Right cardiac atrium (tissue), 5 donors: Measurements from ENCODE around the gene LCE3C. TPM values are rescaled to one million over a fixed set of nuclear protein-coding genes. Genes with fewer than 3 reads are reported as not detected.
A peak's percentile ranks its signal among the peaks of the same experiment; 100 is the strongest.

Experiments used
- ATAC-seq, 2 donors: fragments of 200-7000 bp; cut with Tn5 transposase; one replicate each; pipeline versions ENCODE4 v1.8.0 to v1.9.1; 2020; ENCODE audit warnings: moderate library complexity in 2 of 2, mild to moderate bottlenecking in 1 of 2
- DNase-seq, 3 donors: peaks; one replicate each; pipeline ENCODE4 v3.0.0-alpha.2; 2020
- H3K27ac ChIP-seq: one replicate; pipeline ENCODE4 v1.5.1; 2013; ENCODE audit warnings: mild to moderate bottlenecking, low read length, control low read depth, moderate library complexity
- H3K27me3 ChIP-seq: one replicate; pipeline ENCODE4 v1.6.1; 2013; ENCODE audit not compliant: control insufficient read depth, insufficient read depth
- H3K4me1 ChIP-seq: one replicate; pipeline ENCODE4 v1.6.1; 2013; ENCODE audit warnings: low read length; ENCODE audit not compliant: control insufficient read depth, insufficient read depth
- H3K4me3 ChIP-seq: one replicate; pipeline ENCODE4 v1.5.1; 2013; ENCODE audit warnings: low read length, control low read depth
- H3K9me3 ChIP-seq: one replicate; pipeline ENCODE4 v1.6.1; 2013; ENCODE audit warnings: low read length; ENCODE audit not compliant: control insufficient read depth
- WGBS: extraction: QIAGEN DNeasy Blood & Tissue Kit; methylation state at CpG from one replicate; pipeline ENCODE4 v1.1.7; 2013; 5-methylcytosine and 5-hydroxymethylcytosine counted together
- intact Hi-C, 4 donors: fragments of 100-400 bp; cut with DNase I; formaldehyde crosslinking; loops; one replicate each; pipeline versions ENCODE4 v1.11.0 to v1.14.0; 2022 to 2023
- polyA plus RNA-seq: library from polyadenylated mRNA; stranded (reverse); fragments of 200-250 nt; gene quantifications from one replicate; pipeline ENCODE4 v1.2.3, GENCODE V29; 2013
- total RNA-seq, 4 donors: library from RNA; stranded (reverse); fragmentation: NEBNext Ultra II Directional; extraction: Animal tissue kit (Norgen Biotek cat#: 25700); gene quantifications; one replicate each; pipeline ENCODE4 v1.2.1, GENCODE V29; 2021
- donor health status: healthy with polysubstance abuse.
- donor health status: DM: no; HTN: yes; CAD: no.
- donor health status: DM: no; HTN: no; CAD: no.
- donor health status: DM: no; HTN: yes; CAD: no; lungs with severe emphysema.
- donor health status: DM: yes; HTN: yes; CAD: no.

The LCE3C gene
- total and polyA plus RNA-seq, 5 donors: not detected

DNA sequence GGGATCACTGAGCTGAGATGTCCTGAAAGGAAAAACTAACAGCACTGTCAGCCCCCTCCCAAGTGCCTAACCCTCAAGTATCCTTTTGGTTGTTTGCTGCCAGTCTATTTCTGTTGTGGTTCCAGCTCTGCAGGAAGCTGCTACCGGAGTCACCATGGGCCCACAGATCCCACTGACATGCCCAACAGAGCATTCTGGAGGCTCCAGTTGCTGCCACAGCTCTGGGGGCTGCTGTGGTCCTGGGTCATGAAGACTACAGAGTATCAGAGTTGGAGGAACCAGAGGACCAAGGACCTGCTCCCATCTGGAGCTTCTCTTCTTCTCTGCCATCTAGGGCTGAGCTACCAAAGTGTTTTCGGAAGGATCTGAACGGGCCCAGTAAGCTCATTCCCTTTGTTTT, 22.0 kb downstream of the LCE3C start:
- no peak for ATAC-seq
- intact Hi-C loops: loop anchor here in 1 of 4 donors (10.0 kb wide), 1 partner anchor 47 kb away; no protein-coding TSS in a partner anchor
- WGBS: 76% methylated on average over 3 of the region's 3 CpGs

DNA sequence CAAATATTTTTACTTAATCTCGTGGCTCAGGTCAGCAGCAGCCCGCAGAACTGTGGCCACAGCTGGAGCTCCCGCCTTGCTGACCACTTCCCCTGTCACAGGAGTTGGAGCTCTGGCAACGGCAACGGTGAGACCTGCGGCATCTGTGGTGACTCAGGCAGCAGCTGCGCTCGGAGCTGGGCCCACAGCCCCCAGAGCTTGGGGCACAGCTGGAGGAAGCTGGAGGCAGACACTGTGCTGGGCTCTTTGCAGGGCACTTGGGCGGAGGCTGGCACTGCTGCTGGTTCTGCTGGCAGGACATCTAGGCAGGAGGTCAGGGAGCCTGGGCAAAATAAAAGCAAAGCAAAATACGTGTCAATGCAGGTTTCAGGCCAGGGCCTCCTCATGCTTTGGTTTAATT, 22.8 kb downstream of the LCE3C start, which contains the start of gene LCE3A:
TSS of gene LCE3A (minus strand) at position 301 of the 400 bp plus-strand sequence. CDS start at position 301, 0 bp downstream.
- Histone ChIP-seq H3K27me3 (no peaks in the 10 kb centered on the region), H3K27ac (no peak within 1 kb of the TSS), H3K4me1 (no peaks in the 10 kb centered on the region), H3K4me3 (no peak within 1 kb of the TSS), H3K9me3 (no peaks in the 10 kb centered on the region)
- no peak for ATAC-seq
- intact Hi-C loops: loop anchor here in 1 of 4 donors (10.0 kb wide), 1 partner anchor 48 kb away; no protein-coding TSS in a partner anchor
- 53% methylated on average over 10 of the region's 10 CpGs for WGBS
- DNase-seq: peak in 2 of 3 donors; percentile 11 to 28

More for the DNA sequence above, 22.0 kb downstream of the LCE3C start:
- H3K27me3 ChIP-seq: no peaks in the 10 kb centered on the region
- no peaks in the 10 kb centered on the region for H3K4me1 ChIP-seq
- no peaks in the 10 kb centered on the region for H3K9me3 ChIP-seq
- H3K27ac ChIP-seq: no peak overlapping the region
- no peak for DNase-seq
- H3K4me3 ChIP-seq: no peak overlapping the region

DNA sequence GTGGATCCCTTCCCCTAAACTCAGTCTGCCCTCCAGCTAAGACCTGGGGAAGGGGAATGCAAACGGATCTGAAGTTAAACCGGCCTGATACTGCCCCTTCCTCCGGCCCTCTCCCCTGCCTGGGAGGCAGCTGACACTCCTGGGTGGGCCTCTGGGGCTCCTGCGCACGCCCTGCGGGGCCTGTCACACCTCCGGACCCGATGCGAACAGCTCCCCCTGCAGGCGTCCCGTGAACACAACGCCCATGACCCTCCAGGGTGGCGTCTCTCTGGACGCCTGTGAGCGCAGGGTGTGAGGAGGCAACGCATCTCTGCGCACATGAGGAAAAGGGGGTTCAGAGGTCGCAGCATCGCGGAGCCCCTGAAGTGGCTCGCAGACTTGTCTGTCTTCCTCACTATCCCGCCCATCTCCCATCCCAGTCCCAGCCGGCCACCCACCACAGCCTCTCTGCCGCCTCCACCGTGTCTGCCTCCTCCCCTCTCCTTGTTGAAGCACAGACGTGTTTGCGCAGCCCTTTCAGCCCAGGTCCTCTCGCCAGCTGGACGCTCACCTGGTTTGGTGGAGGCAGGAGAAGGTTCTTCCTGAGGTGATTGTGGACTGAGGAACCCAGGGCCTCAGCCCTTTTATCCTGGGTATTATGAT, 23.3 kb downstream of the LCE3C start:
- no peak overlapping the region for H3K4me3 ChIP-seq
- intact Hi-C loops: loop anchor here in 1 of 4 donors (10.0 kb wide), 1 partner anchor 49 kb away; no protein-coding TSS in a partner anchor
- H3K27ac ChIP-seq: no peak overlapping the region
- H3K4me1 ChIP-seq: no peaks in the 10 kb centered on the region
- DNase-seq (no peak), ATAC-seq (no peak)
- H3K27me3 ChIP-seq: no peaks in the 10 kb centered on the region
- H3K9me3 ChIP-seq: no peaks in the 10 kb centered on the region
- WGBS: 17% methylated on average over 29 of the region's 29 CpGs

DNA sequence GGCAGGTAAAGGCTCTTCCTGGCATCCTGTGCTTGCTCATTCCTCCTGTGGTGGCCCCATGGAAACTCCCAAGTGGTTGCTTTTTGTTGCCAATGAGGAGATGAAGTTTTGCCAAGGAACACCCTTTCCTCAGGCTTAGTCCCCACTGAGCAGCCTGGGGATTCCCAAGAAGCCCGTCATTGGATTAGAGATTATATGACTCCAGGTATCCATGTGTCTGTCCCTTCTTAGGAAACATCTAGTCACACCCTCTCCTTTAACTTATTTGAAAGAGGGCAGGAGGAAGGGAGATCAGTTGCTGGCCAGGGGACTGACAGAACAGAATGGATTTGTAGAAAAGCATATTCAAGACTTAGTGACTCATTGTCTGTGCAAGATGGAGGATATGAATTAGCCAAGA, 26.7 kb downstream of the LCE3C start:
- Histone ChIP-seq H3K27me3 (no peaks in the 10 kb centered on the region), H3K4me3 (no peak overlapping the region), H3K4me1 (no peaks in the 10 kb centered on the region), H3K27ac (no peak overlapping the region), H3K9me3 (no peaks in the 10 kb centered on the region)
- ATAC-seq (no peak), DNase-seq (no peak)
- intact Hi-C loops: loop anchor here in 1 of 4 donors (10.0 kb wide), 1 partner anchor 52 kb away; no protein-coding TSS in a partner anchor
- 79% methylated on average over 1 of the region's 1 CpG for WGBS

DNA sequence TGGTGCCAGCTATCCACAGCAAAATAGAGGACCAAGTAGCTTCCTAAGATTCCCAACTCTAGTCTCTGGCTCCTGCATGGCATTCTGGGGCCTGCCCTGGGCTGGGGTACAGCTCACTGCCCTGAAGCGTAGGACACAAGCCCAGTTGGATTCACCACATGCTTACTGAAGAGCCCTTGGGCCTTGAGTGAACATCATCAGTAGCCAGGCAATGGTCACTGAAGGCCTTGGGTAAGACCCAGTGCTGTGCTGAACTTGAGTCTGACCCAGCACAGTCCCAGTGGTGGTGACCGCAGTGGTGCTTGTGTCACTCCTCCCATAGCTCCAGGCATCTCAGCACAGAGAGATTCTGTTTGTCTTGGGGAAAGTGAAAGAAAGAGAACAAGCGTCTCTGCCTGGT, 30.6 kb downstream of the LCE3C start:
- Histone ChIP-seq H3K27me3 (no peaks in the 10 kb centered on the region), H3K9me3 (no peaks in the 10 kb centered on the region), H3K4me1 (no peaks in the 10 kb centered on the region), H3K4me3 (no peak overlapping the region), H3K27ac (no peak overlapping the region)
- DNase-seq: no peak
- intact Hi-C loops: no loop called here
- ATAC-seq: no peak
- WGBS: 85% methylated on average over 3 of the region's 3 CpGs

DNA sequence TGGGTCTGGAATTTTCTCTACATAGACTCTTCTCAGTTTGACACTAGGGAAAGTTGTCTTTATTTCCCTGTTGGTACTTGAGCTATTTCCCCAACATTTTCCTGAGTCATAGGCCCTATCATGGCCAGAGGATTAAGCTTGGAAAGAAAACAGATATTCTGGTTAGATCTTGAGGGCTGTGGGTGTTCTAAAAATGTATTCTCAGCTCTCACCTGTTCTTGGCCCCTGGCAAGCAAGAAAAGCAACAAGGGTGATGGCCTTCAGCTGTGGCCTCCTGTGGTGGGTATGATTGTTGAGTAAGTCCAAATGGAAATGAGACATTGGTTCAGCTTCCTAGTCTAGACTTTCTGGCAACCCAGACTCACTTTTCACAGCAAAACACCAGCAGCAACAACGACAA, 40.3 kb downstream of the LCE3C start:
- Histone ChIP-seq H3K27me3 (no peaks in the 10 kb centered on the region), H3K9me3 (no peaks in the 10 kb centered on the region), H3K4me3 (no peak overlapping the region), H3K4me1 (no peaks in the 10 kb centered on the region), H3K27ac (no peak overlapping the region)
- DNase-seq: no peak
- 65% methylated on average over 1 of the region's 1 CpG for WGBS
- no peak for ATAC-seq
- intact Hi-C loops: no loop called here

DNA sequence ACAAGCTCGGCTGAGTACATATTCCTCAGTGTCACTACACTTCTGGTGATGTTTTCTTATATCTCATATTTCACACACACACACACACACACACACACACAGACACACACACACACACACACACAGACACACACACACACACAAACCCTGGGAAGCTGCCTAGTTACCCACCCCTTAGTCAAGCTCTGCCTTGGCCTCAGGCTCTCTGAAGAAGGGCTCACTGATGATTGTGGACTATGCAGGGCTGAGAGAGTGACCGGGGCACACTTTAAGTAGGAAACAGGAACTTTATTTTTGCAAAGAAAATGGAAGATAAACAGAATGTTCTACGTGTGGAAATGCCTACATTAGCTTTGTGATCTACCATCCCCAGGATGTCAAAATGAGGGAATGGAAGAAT, 43.9 kb downstream of the LCE3C start:
- H3K27ac ChIP-seq: no peak overlapping the region
- H3K9me3 ChIP-seq: peaks cover 2% of the 10 kb centered on the region
- no peaks in the 10 kb centered on the region for H3K4me1 ChIP-seq
- no peak overlapping the region for H3K4me3 ChIP-seq
- intact Hi-C loops: no loop called here
- 45% methylated on average over 3 of the region's 3 CpGs for WGBS
- no peaks in the 10 kb centered on the region for H3K27me3 ChIP-seq
- ATAC-seq: no peak
- DNase-seq: no peak

DNA sequence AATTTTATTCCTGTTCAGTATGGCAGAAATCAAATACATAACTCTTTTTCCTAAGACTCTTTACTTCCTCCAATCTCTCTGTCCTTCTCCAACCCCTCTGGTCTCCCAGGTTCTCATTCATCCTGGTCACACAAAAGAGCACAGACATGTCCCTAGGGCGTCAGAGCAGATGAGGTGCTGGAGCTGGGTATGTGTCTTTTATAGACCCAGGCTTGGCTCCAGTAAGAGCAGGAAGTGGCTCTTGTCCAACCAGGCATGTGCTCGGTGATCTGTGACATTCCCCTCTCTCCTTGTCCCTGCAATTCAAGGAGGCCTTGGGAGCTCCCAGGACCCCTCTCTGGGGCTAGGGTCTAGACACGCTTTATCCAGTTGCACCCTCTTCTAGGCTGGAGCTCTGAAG, 45.1 kb downstream of the LCE3C start:
- no peaks in the 10 kb centered on the region for H3K4me1 ChIP-seq
- no peak overlapping the region for H3K4me3 ChIP-seq
- no peaks in the 10 kb centered on the region for H3K27me3 ChIP-seq
- H3K27ac ChIP-seq: no peak overlapping the region
- intact Hi-C loops: no loop called here
- peaks cover 2% of the 10 kb centered on the region for H3K9me3 ChIP-seq
- no peak for ATAC-seq
- no peak for DNase-seq
- 49% methylated on average over 3 of the region's 3 CpGs for WGBS

DNA sequence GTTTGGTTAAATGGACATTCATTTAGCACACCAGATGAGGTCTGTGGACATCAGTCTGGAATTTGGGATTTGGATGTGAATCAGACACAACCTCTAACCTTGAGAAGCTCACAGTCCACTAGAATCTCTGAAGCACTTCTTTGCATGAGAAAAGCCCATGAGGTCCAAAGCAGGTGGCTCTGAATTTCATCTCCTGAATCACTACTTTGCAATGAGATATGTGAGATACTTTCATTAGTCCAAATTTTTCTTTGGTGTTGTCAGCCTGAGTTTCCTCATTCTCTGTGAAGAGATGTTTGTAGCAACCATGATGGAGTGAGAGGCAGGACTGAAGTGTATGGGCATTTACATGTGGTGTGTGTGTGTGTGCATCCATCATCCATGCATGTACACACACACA, 46.6 kb downstream of the LCE3C start:
- no peak for ATAC-seq
- Histone ChIP-seq H3K4me3 (no peak overlapping the region), H3K4me1 (no peaks in the 10 kb centered on the region), H3K9me3 (peaks cover 2% of the 10 kb centered on the region), H3K27me3 (no peaks in the 10 kb centered on the region), H3K27ac (no peak overlapping the region)
- DNase-seq: no peak
- intact Hi-C loops: no loop called here

Other genes with a start within 250 kb of the LCE3C start
- gene FLG2, start 240.2 kb upstream of the LCE3C start, total RNA-seq: not detected
- not detected for gene FLG2, start 240.2 kb upstream of the LCE3C start, polyA plus RNA-seq
- gene CRNN, start 186.0 kb upstream of the LCE3C start, total RNA-seq: not detected
- gene CRNN, start 186.0 kb upstream of the LCE3C start, polyA plus RNA-seq: 0.14 TPM
- gene LCE5A, start 89.4 kb upstream of the LCE3C start, total RNA-seq: not detected
- gene LCE5A, start 89.4 kb upstream of the LCE3C start, polyA plus RNA-seq: not detected
- not detected for gene CRCT1, start 85.8 kb upstream of the LCE3C start, total RNA-seq
- gene CRCT1, start 85.8 kb upstream of the LCE3C start, polyA plus RNA-seq: not detected
- gene LCE3E, start 33.5 kb upstream of the LCE3C start, total RNA-seq: not detected
- gene LCE3E, start 33.5 kb upstream of the LCE3C start, polyA plus RNA-seq: not detected
- not detected for gene LCE3D, start 19.7 kb upstream of the LCE3C start, total RNA-seq
- not detected for gene LCE3D, start 19.7 kb upstream of the LCE3C start, polyA plus RNA-seq
- not detected for gene LCE3B, start 13.6 kb downstream of the LCE3C start, total RNA-seq
- not detected for gene LCE3B, start 13.6 kb downstream of the LCE3C start, polyA plus RNA-seq
- not detected for gene LCE3A, start 22.9 kb downstream of the LCE3C start, total RNA-seq
- gene LCE3A, start 22.9 kb downstream of the LCE3C start, polyA plus RNA-seq: not detected
- gene LCE2D, start 63.1 kb downstream of the LCE3C start, total RNA-seq: not detected
- not detected for gene LCE2D, start 63.1 kb downstream of the LCE3C start, polyA plus RNA-seq
- gene LCE2C, start 75.0 kb downstream of the LCE3C start, total RNA-seq: not detected
- not detected for gene LCE2C, start 75.0 kb downstream of the LCE3C start, polyA plus RNA-seq
- gene LCE2B, start 85.9 kb downstream of the LCE3C start, total RNA-seq: not detected
- not detected for gene LCE2B, start 85.9 kb downstream of the LCE3C start, polyA plus RNA-seq
- gene LCE2A, start 98.1 kb downstream of the LCE3C start, total RNA-seq: not detected
- not detected for gene LCE2A, start 98.1 kb downstream of the LCE3C start, polyA plus RNA-seq
- gene LCE4A, start 107.9 kb downstream of the LCE3C start, total RNA-seq: not detected
- not detected for gene LCE4A, start 107.9 kb downstream of the LCE3C start, polyA plus RNA-seq
- not detected for gene KPRP, start 157.8 kb downstream of the LCE3C start, total RNA-seq
- gene KPRP, start 157.8 kb downstream of the LCE3C start, polyA plus RNA-seq: not detected
- not detected for gene LCE1F, start 174.9 kb downstream of the LCE3C start, total RNA-seq
- gene LCE1F, start 174.9 kb downstream of the LCE3C start, polyA plus RNA-seq: not detected
- gene LCE1E, start 186.0 kb downstream of the LCE3C start, total RNA-seq: not detected
- not detected for gene LCE1E, start 186.0 kb downstream of the LCE3C start, polyA plus RNA-seq
- gene LCE1D, start 196.5 kb downstream of the LCE3C start, total RNA-seq: not detected
- gene LCE1D, start 196.5 kb downstream of the LCE3C start, polyA plus RNA-seq: not detected
- not detected for gene LCE1C, start 206.4 kb downstream of the LCE3C start, total RNA-seq
- not detected for gene LCE1C, start 206.4 kb downstream of the LCE3C start, polyA plus RNA-seq
- gene LCE1B, start 211.7 kb downstream of the LCE3C start, total RNA-seq: not detected
- not detected for gene LCE1B, start 211.7 kb downstream of the LCE3C start, polyA plus RNA-seq
- gene LCE1A, start 227.2 kb downstream of the LCE3C start, total RNA-seq: not detected
- not detected for gene LCE1A, start 227.2 kb downstream of the LCE3C start, polyA plus RNA-seq
- not detected for gene LCE6A, start 242.6 kb downstream of the LCE3C start, total RNA-seq
- not detected for gene LCE6A, start 242.6 kb downstream of the LCE3C start, polyA plus RNA-seq